Fibroblast of lung (primary cell): ENCODE measurements around the gene AICDA. TPM values are rescaled to one million over a fixed set of nuclear protein-coding genes. Genes with fewer than 3 reads are reported as not detected.

Source experiments
- DNase-seq, 2 donors: peaks; one replicate each; pipeline versions ENCODE4 v3.0.0 to v3.0.0-alpha.2; 2010; ENCODE audit warnings: low read depth in 2 of 2
- H2AFZ ChIP-seq: 2 replicates; pipeline ENCODE4 v1.5.1; 2012; ENCODE audit warnings: low read length, control low read depth, inconsistent platforms
- H3K27ac ChIP-seq: 2 replicates; pipeline ENCODE4 v1.5.1; 2011; ENCODE audit warnings: low read length, control low read depth; ENCODE audit not compliant: insufficient read depth
- H3K27me3 ChIP-seq: 2 replicates; pipeline ENCODE4 v1.5.1; 2011; ENCODE audit warnings: mild to moderate bottlenecking, low read length; ENCODE audit not compliant: control insufficient read depth, insufficient read depth
- H3K36me3 ChIP-seq: 2 replicates; pipeline ENCODE4 v1.5.1; 2011; ENCODE audit warnings: low read length; ENCODE audit not compliant: control insufficient read depth, insufficient read depth
- H3K4me1 ChIP-seq: 2 replicates; pipeline ENCODE4 v1.5.1; 2011; ENCODE audit warnings: low read length; ENCODE audit not compliant: control insufficient read depth, insufficient read depth; ENCODE audit errors: extremely low read depth
- H3K4me2 ChIP-seq: 2 replicates; pipeline ENCODE4 v1.5.1; 2011; ENCODE audit warnings: low read length, control low read depth; ENCODE audit not compliant: insufficient read depth; ENCODE audit errors: extremely low read depth
- H3K4me3 ChIP-seq, 4 experiments: fragments of 200-600 bp in 1 of 4; sonication (generic) in 1 of 4; replicated peaks in 1 of 4; 2 replicates each; pipeline ENCODE4 v1.5.1; 2011 to 2016; ENCODE audit warnings: low read length in 4 of 4, low read depth in 3 of 4, mild to moderate bottlenecking in 3 of 4, control low read depth in 2 of 4, inconsistent platforms in 1 of 4, mixed read lengths in 1 of 4; ENCODE audit not compliant: insufficient read depth in 1 of 4; ENCODE audit errors: control extremely low read depth in 1 of 4
- H3K79me2 ChIP-seq: 2 replicates; pipeline ENCODE4 v1.5.1; 2012; ENCODE audit warnings: mild to moderate bottlenecking, low read length, inconsistent platforms; ENCODE audit not compliant: control insufficient read depth, insufficient read depth
- H3K9ac ChIP-seq: 2 replicates; pipeline ENCODE4 v1.5.1; 2011; ENCODE audit warnings: mild to moderate bottlenecking, low read length, control low read depth; ENCODE audit not compliant: insufficient read depth
- H3K9me3 ChIP-seq: 2 replicates; pipeline ENCODE4 v1.5.1; 2012; ENCODE audit warnings: low read depth, low read length; ENCODE audit not compliant: control insufficient read depth, insufficient read depth
- H4K20me1 ChIP-seq: 2 replicates; pipeline ENCODE4 v1.5.1; 2011; ENCODE audit warnings: low read length; ENCODE audit not compliant: control insufficient read depth, insufficient read depth; ENCODE audit errors: extremely low read depth
- CTCF ChIP-seq, 2 donors: IDR thresholded peaks in 1 of 2; conservative IDR thresholded peaks in 1 of 2; 1 replicate in 1 of 2; 2 replicates in 1 of 2; pipeline ENCODE4 v1.5.1; 2011 to 2012; ENCODE audit warnings: low read length in 2 of 2, control low read depth in 1 of 2, inconsistent platforms in 1 of 2, low read depth in 1 of 2, mild to moderate bottlenecking in 1 of 2
- EZH2 ChIP-seq: IDR thresholded peaks from 2 replicates; pipeline ENCODE4 v1.5.1; 2012; ENCODE audit warnings: low read length, control low read depth, mild to moderate bottlenecking; ENCODE audit errors: missing control alignments
- polyA plus RNA-seq, 2 donors: library from polyadenylated mRNA; depleted of rRNA in 1 of 2; stranded (reverse) in 1 of 2; unstranded in 1 of 2; fragments of >200 nt; gene quantifications; 2 replicates each; pipeline ENCODE4 v1.2.1, GENCODE V29; 2011 to 2012; ENCODE audit warnings: missing spikeins in 1 of 2
- total RNA-seq: library from RNA; depleted of rRNA; stranded (reverse); fragments of >200 nt; gene quantifications from 2 replicates; pipeline ENCODE4 v1.2.1, GENCODE V29; 2014

AICDA gene
- total and polyA plus RNA-seq, 2 donors (not counting 1 experiment from before 2014, with no cell fraction given) = not detected

- Histone ChIP-seq H3K36me3 (no peaks in the 10 kb centered on the region), H3K4me3 (no peak overlapping the region), H2AFZ (no peak overlapping the region), H3K27me3 (no peaks in the 10 kb centered on the region), H3K9me3 (no peaks in the 10 kb centered on the region), H3K4me2 (no peak overlapping the region), H4K20me1 (no peaks in the 10 kb centered on the region), H3K27ac (no peak overlapping the region), H3K79me2 (no peaks in the 10 kb centered on the region), H3K4me1 (no peaks in the 10 kb centered on the region), H3K9ac (no peak overlapping the region)
- no peak for DNase-seq
- TF ChIP-seq EZH2 (no peak), CTCF (conservative IDR thresholded peaks at IDR 0.05 in 1 of 2, IDR thresholded peaks at IDR 0.05 in 1 of 2; ENCODE audit: low read depth in 1 of 2, low read length in 2 of 2) (no peak)
Observed at GRCh38 chr12:8639936-8640335, 27.3 kb upstream of the AICDA start.

GRCh38 chr12:8638951-8639350 lies 26.3 kb upstream of the AICDA start:
- H2AFZ ChIP-seq = no peak overlapping the region
- no peaks in the 10 kb centered on the region for H4K20me1 ChIP-seq
- H3K4me1 ChIP-seq = no peaks in the 10 kb centered on the region
- H3K4me3 ChIP-seq = no peak overlapping the region
- no peak overlapping the region for H3K27ac ChIP-seq
- H3K9me3 ChIP-seq = no peaks in the 10 kb centered on the region
- no peaks in the 10 kb centered on the region for H3K79me2 ChIP-seq
- DNase-seq = no peak
- H3K27me3 ChIP-seq = no peaks in the 10 kb centered on the region
- no peaks in the 10 kb centered on the region for H3K36me3 ChIP-seq
- H3K4me2 ChIP-seq = no peak overlapping the region
- H3K9ac ChIP-seq = no peak overlapping the region
- TF ChIP-seq EZH2 = no peak
- no peak for TF ChIP-seq CTCF (conservative IDR thresholded peaks at IDR 0.05 in 1 of 2, IDR thresholded peaks at IDR 0.05 in 1 of 2; ENCODE audit: low read depth in 1 of 2, low read length in 2 of 2)

GRCh38 chr12:8637666-8638065 lies 25.0 kb upstream of the AICDA start:
- H3K4me2 ChIP-seq = no peak overlapping the region
- H3K27me3 ChIP-seq = no peaks in the 10 kb centered on the region
- no peak overlapping the region for H3K27ac ChIP-seq
- no peaks in the 10 kb centered on the region for H3K36me3 ChIP-seq
- H3K9ac ChIP-seq = no peak overlapping the region
- no peak for DNase-seq
- no peak overlapping the region for H2AFZ ChIP-seq
- H3K4me3 ChIP-seq = no peak overlapping the region
- H3K79me2 ChIP-seq = no peaks in the 10 kb centered on the region
- TF ChIP-seq EZH2 (no peak), CTCF (conservative IDR thresholded peaks at IDR 0.05 in 1 of 2, IDR thresholded peaks at IDR 0.05 in 1 of 2; ENCODE audit: low read depth in 1 of 2, low read length in 2 of 2) (no peak)
- no peaks in the 10 kb centered on the region for H4K20me1 ChIP-seq
- no peaks in the 10 kb centered on the region for H3K4me1 ChIP-seq
- no peaks in the 10 kb centered on the region for H3K9me3 ChIP-seq
